Left renal cortex interstitium (tissue), 4 donors: ENCODE results near the gene FAM219A. TPM values are rescaled to one million over a fixed set of nuclear protein-coding genes. Genes with fewer than 3 reads are reported as not detected.
"Not testable (repeated sequence)": the region's sequence is repeated elsewhere in the genome, so short reads cannot be mapped to it uniquely, and the experiment has no call there.

ENCODE experiments used
- DNase-seq, 4 donors: peaks; one replicate each; pipeline ENCODE4 v3.0.0-alpha.2; 2013; ENCODE audit warnings: low read depth in 4 of 4, low spot score in 2 of 4, missing footprints in 1 of 4
- polyA plus RNA-seq, 4 donors: library from polyadenylated mRNA; unstranded; fragments of 120-200 nt; gene quantifications; one replicate each; pipeline ENCODE4 v1.2.1, GENCODE V29; 2013; ENCODE audit not compliant: insufficient read length in 4 of 4

FAM219A gene
- polyA plus RNA-seq, 4 donors, result 12.9 to 15.2 (median 13.4) TPM

DNA sequence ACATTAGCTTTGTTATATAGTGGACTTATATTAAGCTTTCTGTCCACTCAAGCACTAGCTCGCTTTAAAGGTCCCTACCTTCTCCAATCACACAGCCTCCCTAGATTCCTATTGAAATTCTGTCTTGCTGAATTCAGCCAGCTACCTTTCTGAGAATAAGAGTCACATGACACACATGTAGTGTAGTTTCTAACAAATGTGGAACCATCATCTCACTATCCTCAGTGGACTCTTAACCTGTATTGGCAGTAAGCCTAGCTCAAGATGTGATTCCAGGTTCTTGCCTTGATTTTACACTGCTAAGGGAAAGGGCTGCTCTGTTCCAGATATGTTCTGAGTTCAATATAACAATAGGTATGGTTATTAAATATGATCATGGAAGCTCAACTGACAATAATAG lies 11.4 kb downstream of the FAM219A start:
- no peak for DNase-seq

DNA sequence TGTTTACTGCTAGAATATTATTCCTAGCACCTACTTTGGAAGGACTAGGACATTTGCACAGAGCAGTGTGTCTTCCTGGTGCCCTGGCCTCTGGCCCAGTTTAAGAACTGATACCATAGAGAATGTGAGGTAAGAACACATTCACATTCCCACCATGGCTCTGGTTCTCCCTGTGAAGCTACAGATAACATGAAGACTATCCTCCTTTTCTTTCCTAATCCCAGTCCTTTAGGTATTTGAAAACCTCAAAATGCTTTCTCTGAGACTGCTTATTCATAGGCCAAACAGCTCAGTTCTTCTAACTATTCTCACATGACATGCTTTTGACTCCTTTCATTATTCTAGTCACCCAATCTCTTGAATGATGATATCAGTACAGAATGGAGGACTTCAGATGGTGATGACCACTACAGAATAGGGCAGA lies 11.9 kb downstream of the FAM219A start:
- no peak for DNase-seq

DNA sequence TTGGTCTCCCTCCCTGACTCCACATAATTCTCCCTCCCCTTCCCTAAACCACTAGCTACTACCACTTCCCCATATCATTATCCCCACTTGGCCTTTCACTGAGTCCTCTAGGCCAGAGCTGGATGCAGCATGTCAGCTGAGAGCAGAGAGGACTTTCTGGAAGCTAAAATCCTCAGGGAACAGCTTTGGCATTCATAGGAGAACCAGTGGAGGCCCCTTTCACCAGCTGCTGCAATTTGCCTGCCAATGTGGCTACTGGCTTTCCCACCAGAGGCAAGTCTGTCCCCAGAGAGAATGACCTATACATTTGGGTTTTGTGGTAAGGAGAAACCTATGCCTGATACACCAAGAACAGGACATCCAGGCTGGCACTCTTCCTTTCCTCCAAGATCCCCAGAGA lies 14.4 kb downstream of the FAM219A start:
- DNase-seq, result no peak

DNA sequence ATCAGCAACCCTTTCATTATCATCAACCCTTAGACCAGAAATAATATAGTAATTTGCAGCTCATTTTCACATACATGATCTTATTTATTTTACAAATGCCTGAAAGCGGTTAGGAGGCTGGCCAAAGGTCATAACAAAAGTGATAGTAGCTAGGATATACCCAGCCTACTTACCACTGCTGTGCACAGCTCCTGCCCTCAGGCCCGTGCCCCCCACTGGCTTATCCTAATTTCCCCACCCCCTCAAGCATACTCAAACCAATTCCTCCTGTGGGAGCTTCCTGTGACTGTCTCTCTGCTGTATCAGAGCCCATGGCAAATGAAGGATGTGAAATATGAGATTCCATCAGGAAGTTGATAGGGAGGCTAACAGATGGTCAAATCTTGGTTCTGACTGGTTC lies 14.8 kb downstream of the FAM219A start:
- DNase-seq, result no peak

DNA sequence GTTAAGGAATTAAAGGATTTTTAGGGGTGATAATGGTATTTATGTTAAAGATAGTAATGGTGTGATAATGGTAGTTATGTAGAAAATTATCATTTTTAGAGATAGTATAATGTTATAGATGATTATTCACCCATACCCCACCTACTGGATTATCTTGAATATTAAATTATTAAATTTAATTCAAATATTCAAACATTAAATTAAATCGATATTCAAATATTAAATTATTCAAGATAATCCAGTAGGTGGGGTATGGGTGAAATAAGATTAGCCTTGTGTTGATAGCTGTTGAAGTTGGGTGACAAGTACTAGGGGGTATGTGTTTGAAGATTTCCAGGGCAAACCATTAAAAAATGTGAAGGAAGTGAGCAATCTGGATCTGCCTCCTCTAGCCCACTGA lies 15.6 kb downstream of the FAM219A start:
- DNase-seq, result no peak

DNA sequence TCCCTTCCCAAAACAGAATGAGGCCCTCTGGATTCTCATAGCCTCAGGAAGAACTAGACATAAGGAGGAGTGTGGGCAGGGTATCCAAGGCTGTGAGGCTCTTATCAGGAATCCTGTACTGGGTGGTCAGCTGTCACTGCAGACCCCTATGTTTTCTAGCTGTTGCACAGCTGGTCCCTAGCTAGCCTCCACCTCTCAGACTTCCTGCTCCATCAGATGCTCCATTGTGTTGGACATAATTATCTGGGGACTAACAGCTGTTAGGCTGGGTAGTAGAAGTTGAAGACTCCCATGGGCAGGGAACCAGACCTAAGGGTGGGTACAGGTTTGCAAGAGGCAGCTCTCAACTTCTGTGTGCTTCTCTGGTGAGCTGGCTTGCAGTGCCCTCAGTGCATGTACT lies 18.4 kb downstream of the FAM219A start:
- DNase-seq, result no peak

DNA sequence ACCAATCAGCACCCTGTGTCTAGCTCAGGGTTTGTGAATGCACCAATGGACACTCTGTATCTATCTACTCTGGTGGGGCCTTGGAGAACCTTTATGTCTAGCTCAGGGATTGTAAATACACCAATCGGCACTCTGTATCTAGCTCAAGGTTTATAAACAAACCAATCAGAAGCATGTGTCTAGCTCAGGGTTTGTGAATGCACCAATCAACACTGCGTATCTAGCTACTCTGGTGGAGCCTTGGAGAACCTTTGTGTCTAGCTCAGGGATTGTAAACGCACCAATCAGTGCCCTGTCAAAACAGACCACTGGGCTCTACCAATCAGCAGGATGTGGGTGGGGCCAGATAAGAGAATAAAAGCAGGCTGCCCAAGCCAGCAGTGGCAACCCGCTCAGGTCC lies 19.9 kb downstream of the FAM219A start:
- not testable (repeated sequence) for DNase-seq

DNA sequence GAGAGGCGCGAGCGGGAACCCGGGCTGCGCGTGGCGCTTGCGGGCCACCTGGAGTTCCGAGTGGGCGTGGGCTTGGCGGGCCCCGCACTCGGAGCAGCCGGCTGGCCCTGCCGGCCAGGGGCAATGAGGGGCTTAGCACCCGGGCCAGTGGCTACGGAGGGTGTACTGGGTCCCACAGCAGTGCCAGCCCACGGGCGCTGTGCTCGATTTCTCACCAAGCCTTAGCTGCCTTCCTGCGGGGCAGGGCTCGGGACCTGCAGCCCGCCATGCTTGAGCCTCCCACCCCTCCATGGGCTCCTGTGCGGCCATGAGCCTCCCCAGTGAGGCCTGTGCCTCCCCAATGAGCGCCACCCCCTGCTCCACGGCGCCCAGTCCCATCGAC lies 20.5 kb downstream of the FAM219A start:
- not testable (repeated sequence) for DNase-seq

DNA sequence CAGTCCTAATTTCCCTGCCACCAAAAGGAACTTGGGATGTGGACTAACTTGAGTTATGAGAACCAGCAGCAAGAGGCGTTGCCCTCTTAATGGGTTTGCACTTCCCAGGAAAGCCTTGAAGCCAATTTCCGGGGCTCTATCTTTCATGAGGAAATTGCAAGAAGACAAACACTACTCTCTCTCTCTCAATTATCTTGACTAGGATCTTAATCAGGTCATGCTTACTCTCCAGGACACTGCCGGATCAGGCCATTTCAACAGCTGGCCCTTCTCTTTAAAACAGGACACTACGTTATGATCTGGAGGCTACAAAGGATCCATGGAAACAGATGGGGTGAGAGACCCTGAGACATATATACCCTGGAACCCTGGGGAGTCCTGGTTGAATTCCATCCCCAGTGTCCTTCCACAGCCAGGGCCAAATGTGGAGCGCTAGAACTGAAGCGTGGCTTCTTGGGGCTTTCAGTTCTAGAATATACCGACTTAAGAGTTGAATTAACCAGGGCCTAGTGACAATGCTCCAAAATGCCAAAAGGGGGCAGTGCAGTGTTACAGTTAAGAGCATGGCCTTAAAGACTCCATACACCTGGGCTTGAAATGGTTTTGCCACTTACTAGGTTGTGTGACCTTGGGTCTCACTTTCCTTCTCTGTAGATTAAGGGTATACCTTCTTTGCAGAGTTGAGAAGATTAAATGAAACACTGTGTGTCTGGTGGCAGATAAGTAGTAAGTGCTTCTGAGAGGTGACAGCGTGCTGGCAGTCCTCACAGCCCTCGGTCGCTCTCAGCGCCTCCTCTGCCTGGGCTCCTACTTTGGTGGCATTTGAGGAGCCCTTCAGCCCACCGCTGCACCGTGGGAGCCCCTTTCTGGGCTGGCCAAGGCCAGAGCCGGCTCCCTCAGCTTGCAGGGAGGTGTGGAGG lies 21.1 kb downstream of the FAM219A start:
- DNase-seq, result peak in 2 of 4 donors; percentile 63 to 67

DNA sequence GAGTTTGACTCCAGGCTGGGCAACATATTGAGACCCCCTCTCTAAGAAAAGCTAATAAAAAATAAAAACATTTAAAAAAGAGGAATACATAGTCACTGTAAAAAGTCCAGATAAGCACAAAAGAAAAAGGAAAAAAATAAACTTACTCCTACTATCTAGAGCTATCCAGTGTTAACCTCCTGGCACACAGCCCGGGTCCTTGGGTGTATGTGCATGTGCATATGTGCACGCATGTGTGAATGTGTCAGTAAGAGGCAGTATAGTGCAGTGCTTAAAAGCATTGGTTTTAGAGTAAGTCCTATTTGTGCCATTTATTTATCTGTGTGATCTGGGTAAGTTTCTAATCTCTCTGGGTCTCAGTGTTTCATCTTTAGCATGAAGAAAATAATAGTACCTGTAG lies 26.7 kb downstream of the FAM219A start:
- no peak for DNase-seq

DNA sequence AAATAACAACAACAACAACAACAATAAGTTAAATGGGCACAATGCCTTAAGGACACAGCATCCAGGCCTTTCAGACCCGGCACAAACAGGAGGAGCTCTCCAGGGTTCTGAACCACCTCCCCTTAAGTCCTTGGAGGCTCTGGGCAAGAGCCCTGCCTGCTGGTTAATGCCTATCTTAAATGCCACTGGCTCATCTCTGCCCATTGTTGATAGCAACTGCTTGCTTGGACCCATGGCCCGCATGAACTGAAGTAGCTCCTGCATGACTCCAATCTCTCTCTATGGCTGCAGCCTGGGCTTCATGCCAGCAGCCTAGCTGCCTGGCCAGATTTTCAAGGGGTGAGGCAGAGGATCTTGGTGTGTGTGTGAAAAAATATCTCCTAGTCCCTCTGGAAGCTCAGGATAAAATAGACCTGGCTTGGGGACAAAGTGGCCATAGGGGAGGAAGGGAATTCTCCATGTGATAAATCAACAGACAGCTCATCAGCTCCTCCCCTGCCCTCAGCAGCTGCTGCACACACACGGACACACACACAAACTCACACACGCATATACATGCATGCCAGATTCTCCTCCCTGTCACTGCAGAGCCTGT lies 27.4 kb downstream of the FAM219A start:
- peak; percentile 41 to 73 (median 46) for DNase-seq

DNA sequence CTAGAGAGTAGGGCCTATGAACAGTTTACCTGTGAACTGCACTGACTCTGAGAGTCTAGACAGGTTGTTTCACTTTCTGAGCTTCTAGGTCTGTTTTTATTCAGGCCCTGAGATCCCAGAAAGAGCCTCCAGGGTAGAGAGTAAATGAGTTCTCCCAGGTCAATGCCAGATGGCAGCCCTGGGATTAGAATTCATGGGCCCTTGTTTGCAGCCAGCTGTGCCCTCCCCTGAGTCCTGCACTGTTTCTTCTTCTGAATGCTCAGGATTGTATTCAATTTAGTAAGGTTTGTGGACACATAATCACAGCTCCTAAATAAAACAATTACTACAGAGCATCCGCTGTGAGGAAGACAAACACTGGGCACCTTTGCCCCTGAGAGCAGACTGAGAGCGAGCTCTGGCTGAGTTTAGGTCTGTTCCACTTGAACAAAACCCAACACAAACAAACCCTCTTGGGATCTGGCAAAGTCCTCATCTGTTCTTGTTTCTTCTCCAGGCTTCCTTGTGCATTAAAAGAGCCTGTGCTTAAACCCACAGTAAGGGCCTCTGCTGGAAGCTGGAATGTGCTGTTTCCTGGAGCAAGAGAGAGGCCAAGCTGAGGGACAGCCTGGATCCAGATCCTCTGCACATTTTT lies 29.9 kb downstream of the FAM219A start:
- DNase-seq, result no peak

DNA sequence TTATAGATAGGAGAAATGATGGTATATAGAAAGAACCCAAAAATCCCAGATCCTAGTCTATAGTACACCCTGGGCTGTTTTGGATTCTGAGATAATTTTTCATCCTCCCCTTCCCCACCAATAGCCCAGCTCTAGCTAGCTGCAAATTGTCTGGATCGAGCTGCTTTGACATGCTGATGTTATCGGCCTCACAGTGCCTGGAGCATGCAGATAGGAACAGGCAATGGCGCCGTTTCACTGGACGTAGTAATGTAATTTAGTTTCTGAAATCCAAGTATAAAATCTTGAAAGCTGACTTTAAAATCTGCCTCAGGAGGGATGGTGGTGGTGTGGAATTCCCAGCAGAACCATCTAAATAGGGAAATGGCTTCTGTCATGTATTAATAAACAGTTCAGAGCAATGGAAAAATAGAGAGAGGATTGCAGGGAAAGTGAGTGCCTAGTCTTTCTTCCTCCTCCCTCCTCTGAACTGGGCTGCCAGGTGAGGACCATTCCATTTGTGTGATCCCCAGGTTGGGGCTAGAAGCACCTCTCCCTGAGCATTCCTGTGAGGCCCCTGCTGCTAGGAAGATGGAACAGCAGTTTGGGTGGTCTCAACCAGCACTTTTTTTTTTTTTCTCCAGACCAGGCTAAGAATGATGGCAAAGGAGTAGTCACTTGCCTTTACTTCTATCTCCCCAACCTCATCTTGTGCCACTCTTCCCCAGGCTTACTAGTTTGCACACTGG lies 31.9 kb downstream of the FAM219A start:
- DNase-seq, result no peak

DNA sequence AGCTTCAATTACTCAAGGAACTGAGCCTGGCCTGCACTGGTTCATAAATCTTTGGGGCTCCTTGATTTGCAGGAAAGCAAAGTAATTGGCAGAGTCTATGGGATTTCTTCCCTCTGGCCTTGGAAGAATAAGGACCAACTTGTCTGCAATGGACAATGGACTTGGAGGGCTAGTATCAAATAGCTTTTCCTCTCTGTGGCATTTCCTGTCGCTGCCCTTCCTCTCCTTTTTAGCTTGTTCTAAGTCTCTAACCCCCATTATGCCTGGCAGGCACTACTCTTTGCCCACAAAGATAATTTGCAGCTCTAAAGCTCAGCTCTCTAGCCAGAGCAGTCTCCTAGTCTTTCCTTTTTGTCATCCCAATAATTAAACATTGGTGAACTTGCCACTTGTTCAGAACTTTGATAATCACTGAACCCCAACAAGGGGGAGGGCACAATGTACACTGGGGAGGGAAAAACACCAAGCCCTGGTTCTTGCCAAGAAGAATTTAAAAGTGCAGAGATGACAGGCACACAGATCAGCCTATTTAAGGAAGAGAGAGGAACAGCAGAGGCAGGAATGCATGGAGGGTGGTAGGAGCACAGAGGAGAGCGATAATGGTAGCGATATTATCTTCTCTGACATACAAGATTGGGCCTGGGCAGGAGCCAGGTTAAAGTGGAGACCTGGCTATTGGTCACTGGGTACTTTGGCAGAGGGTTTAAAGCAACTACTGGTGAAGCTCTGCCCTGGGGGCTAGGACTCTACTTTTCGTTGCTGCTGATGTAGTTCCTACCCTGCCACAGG lies 38.5 kb downstream of the FAM219A start:
- no peak for DNase-seq

DNA sequence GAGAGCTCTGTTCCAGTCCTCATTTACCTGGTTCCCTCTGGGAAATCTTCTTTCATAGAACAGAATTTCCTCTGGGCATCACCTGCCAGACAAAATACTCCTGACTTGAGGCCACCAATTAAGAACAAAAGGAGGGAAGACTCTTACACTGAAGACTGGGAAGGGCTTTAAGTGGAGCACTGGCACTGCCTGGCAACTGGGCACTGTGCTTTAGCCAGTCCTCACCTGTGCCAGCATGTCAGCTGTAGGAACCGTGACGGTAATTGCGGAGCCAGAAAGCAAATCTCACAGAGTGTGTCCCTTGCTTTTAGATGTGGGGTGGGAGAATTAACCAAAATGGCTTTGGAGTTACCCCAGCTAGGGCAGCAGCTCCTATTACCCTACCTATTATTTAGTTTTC lies 40.6 kb downstream of the FAM219A start:
- no peak for DNase-seq

DNA sequence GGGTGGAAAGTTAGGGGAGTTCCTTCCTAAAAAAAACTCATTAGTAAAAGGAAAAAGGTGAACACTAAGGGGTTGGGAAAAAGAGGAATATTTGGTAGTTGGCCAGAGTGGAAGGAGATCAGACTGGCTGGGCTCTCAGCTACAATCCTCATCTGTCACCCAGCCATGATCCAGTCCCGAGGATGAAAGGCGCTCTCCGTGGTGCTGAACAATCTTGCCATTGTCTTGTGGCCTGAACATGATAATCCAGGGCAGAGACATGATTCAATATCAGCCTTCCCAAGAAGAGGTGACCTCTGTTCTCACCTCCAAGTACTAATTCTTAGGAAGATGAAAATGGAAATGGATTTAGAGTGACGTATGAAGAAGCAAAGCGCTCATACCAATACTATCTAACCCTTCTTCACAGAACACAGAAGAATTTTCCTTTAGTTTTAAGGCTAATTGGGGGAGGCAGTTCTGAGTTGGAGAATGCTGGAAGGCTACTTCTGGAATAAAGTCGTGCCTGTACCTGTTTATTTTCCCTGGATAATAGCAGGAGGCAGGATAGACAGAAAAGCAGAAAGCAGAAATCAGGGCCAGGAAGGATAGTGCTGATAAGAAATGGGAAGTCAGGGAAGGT lies 45.0 kb downstream of the FAM219A start:
- peak; percentile 39 to 80 (median 52) for DNase-seq

DNA sequence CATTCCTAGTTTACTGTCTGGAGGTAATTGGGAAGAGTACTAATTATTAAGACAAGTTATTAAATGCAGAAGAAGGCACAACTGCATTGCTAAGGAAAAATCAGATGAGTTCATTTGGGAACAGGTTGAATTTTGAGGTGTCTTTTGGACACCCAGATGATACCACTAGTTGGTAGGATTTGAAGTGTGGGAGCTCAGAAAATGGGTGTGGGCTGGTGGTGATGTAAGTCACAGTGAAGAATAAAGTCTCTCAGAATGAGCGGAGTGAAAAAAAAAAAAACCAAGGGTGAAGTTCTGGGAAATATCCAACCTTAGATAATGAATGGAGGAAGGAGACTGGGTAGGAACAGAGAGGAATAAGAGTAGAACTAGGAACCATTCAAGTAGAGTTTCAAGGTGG lies 46.0 kb downstream of the FAM219A start:
- no peak for DNase-seq

DNA sequence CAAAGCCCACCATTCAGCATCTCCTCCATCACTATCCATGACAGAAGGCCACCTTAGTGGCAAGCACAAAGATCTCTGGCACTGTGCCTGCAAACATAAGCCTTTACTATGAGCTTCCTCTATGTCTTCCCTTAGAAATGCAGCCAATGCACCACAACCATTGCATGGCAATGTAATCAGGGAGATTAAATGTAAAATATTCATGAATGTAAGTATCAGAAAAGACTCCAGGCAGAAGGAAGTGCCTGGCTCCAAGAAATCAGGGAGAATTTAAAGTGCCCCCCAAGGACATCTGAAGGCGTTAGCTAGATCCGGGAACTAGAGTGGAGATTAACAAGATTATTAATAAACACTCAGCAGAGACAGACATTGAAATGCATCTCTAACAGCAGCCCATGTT lies 49.2 kb downstream of the FAM219A start:
- no peak for DNase-seq

DNA sequence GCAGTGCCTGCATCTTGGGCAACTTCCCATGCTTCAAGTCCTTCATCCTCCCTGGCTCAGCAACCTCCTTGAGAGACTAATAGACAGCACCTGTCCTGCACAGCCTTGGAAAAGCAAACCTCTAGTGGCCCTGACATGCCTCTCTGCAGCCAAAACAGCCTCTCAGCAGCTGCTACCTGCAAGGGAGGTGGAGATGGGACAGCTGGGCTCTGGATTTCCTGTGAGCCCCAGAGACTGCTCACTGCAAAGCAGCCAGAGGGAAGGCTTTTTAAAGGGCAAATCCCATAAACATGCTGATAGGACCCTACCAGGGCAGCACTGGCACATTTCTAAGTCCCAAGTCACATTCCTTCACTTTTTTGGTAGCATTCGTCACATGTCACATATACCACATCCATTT lies 50.2 kb downstream of the FAM219A start:
- DNase-seq, result no peak

DNA sequence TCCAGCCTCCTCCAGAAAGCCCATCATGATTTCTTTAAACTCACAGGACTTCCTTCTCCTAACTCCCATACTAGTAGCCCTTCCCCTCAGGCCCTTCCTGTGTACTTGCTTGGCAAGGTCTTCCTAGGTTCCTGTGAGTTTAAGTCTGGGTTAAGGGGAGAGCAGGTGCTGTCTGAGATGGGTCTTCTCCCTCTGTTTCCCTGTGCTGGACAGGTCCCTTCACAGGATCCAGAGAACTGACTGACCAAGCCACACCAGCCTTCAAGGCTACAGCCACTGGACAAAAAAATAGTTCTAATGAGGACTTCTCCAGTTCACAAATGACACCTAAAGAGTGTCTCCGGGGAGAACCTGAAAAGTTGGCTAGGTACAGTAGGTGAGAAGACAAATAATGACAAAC lies 52.2 kb downstream of the FAM219A start:
- no peak for DNase-seq
